ENCODE measurements around the gene AUTS2.

GRCh38 chr7:70678621-70679251 is 1080.5 kb downstream of the AUTS2 start:
- TF ChIP-seq ATF3 (CRISPR knock-in tag; conservative IDR thresholded peaks at IDR 0.05) (no peak), SP1 (CRISPR knock-in tag; conservative IDR thresholded peaks at IDR 0.05) (no peak), HMGXB4 (CRISPR knock-in tag; IDR thresholded peaks at IDR 0.05) (no peak), FOXK1 (CRISPR knock-in tag; IDR thresholded peaks at IDR 0.05) (no peak), TEAD4 (CRISPR knock-in tag; IDR thresholded peaks at IDR 0.05) (no peak), TP53 (CRISPR knock-in tag; IDR thresholded peaks at IDR 0.05) (no peak), CREM (CRISPR knock-in tag; IDR thresholded peaks at IDR 0.05) (no peak), ZNF281 (CRISPR knock-in tag; IDR thresholded peaks at IDR 0.05) (no peak), NFE2L1 (CRISPR knock-in tag; IDR thresholded peaks at IDR 0.05) (no peak), KAT7 (CRISPR knock-in tag; IDR thresholded peaks at IDR 0.05; ENCODE audit: borderline replicate concordance) (no peak), CREB1 (CRISPR knock-in tag; IDR thresholded peaks at IDR 0.05) (no peak)
- TF ChIP-seq, protein P1, sequence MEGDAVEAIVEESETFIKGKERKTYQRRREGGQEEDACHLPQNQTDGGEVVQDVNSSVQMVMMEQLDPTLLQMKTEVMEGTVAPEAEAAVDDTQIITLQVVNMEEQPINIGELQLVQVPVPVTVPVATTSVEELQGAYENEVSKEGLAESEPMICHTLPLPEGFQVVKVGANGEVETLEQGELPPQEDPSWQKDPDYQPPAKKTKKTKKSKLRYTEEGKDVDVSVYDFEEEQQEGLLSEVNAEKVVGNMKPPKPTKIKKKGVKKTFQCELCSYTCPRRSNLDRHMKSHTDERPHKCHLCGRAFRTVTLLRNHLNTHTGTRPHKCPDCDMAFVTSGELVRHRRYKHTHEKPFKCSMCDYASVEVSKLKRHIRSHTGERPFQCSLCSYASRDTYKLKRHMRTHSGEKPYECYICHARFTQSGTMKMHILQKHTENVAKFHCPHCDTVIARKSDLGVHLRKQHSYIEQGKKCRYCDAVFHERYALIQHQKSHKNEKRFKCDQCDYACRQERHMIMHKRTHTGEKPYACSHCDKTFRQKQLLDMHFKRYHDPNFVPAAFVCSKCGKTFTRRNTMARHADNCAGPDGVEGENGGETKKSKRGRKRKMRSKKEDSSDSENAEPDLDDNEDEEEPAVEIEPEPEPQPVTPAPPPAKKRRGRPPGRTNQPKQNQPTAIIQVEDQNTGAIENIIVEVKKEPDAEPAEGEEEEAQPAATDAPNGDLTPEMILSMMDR (IDR thresholded peaks at IDR 0.05), result no peak
- TF ChIP-seq, protein P2, sequence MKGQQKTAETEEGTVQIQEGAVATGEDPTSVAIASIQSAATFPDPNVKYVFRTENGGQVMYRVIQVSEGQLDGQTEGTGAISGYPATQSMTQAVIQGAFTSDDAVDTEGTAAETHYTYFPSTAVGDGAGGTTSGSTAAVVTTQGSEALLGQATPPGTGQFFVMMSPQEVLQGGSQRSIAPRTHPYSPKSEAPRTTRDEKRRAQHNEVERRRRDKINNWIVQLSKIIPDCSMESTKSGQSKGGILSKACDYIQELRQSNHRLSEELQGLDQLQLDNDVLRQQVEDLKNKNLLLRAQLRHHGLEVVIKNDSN (CRISPR knock-in tag; IDR thresholded peaks at IDR 0.05), result no peak
- TF ChIP-seq, protein P3, sequence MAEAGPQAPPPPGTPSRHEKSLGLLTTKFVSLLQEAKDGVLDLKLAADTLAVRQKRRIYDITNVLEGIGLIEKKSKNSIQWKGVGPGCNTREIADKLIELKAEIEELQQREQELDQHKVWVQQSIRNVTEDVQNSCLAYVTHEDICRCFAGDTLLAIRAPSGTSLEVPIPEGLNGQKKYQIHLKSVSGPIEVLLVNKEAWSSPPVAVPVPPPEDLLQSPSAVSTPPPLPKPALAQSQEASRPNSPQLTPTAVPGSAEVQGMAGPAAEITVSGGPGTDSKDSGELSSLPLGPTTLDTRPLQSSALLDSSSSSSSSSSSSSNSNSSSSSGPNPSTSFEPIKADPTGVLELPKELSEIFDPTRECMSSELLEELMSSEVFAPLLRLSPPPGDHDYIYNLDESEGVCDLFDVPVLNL (CRISPR knock-in tag; IDR thresholded peaks at IDR 0.05; ENCODE audit: borderline replicate concordance, low read depth), result no peak
